Measurements from ENCODE around the gene SHFL. TPM values are rescaled to one million over a fixed set of nuclear protein-coding genes. Genes with fewer than 3 reads are reported as not detected.
A peak's percentile ranks its signal among the peaks of the same experiment; 100 is the strongest.

SHFL gene
- total RNA-seq, 1 experiment from 2014 or later, result 11.9 TPM

GRCh38 chr19:10116085-10116865 lies 30.2 kb downstream of the SHFL start:
- TF ChIP-seq CTCF (IDR thresholded peaks at IDR 0.05; ENCODE audit: unreplicated experiment), result no peak
- BruUV-seq (replicated peaks), result no TSS peak
- no peak overlapping the region for H3K27ac Mint-ChIP-seq (ENCODE audit: low read depth, unreplicated experiment)
- POLR2A ChIA-PET, result interaction anchor here (1.3 to 2.8 kb wide), 3 partner anchors 9 to 135 kb away, joined by 3 to 24 read pairs (median 7); partner anchors contain the start of genes MRPL4 and PPAN
- intact Hi-C loops (cut with micrococcal nuclease), result no loop called here
- no peaks in the 10 kb centered on the region for H3K9me3 Mint-ChIP-seq (ENCODE audit: unreplicated experiment)
- H3K27me3 Mint-ChIP-seq (ENCODE audit: insufficient read depth, unreplicated experiment), result no peaks in the 10 kb centered on the region
- peaks cover 76% of the 10 kb centered on the region for H3K36me3 Mint-ChIP-seq (ENCODE audit: insufficient read depth, unreplicated experiment)
- H3K4me3 Mint-ChIP-seq (ENCODE audit: unreplicated experiment), result no peak overlapping the region
- DNase-seq (ENCODE audit: unreplicated experiment), result peak; percentile 16
- CTCF ChIA-PET, result interaction anchor here (1.4 to 1.8 kb wide), 2 partner anchors 9 to 20 kb away, joined by 3 to 4 read pairs; no protein-coding TSS in a partner anchor
- H3K4me1 Mint-ChIP-seq (ENCODE audit: insufficient read depth, unreplicated experiment), result peaks cover 16% of the 10 kb centered on the region

GRCh38 chr19:10116866-10117616 lies 30.9 kb downstream of the SHFL start:
- peaks cover 69% of the 10 kb centered on the region for H3K36me3 Mint-ChIP-seq (ENCODE audit: insufficient read depth, unreplicated experiment)
- no peaks in the 10 kb centered on the region for H3K27me3 Mint-ChIP-seq (ENCODE audit: insufficient read depth, unreplicated experiment)
- no TSS peak for BruUV-seq (replicated peaks)
- intact Hi-C loops (cut with micrococcal nuclease), result no loop called here
- ChIA-PET POLR2A (interaction anchor here (1.2 to 2.8 kb wide), 3 partner anchors 8 to 11 kb away, joined by 5 to 24 read pairs (median 7); partner anchors contain the start of gene PPAN), CTCF (interaction anchor here (0.5 to 1.8 kb wide), 4 partner anchors 10 to 195 kb away, joined by 3 to 6 read pairs (median 4); no protein-coding TSS in a partner anchor)
- peak; percentile 5 for DNase-seq (ENCODE audit: unreplicated experiment)
- H3K4me1 Mint-ChIP-seq (ENCODE audit: insufficient read depth, unreplicated experiment), result peaks cover 16% of the 10 kb centered on the region
- H3K4me3 Mint-ChIP-seq (ENCODE audit: unreplicated experiment), result no peak overlapping the region
- TF ChIP-seq CTCF (IDR thresholded peaks at IDR 0.05; ENCODE audit: unreplicated experiment), result no peak
- H3K9me3 Mint-ChIP-seq (ENCODE audit: unreplicated experiment), result no peaks in the 10 kb centered on the region
- H3K27ac Mint-ChIP-seq (ENCODE audit: low read depth, unreplicated experiment), result no peak overlapping the region

- ChIA-PET POLR2A (interaction anchor here (0.5 to 1.5 kb wide), 5 partner anchors 12 to 1695 kb away, joined by 3 to 17 read pairs (median 4); partner anchors contain the start of gene PPAN), CTCF (interaction anchor here (0.6 to 0.9 kb wide), 4 partner anchors 19 to 189 kb away, joined by 3 to 5 read pairs (median 4); no protein-coding TSS in a partner anchor)
- Mint-ChIP-seq H3K9me3 (ENCODE audit: unreplicated experiment) (no peaks in the 10 kb centered on the region), H3K4me1 (ENCODE audit: insufficient read depth, unreplicated experiment) (peaks cover 6% of the 10 kb centered on the region), H3K27ac (ENCODE audit: low read depth, unreplicated experiment) (peak overlapping the region; percentile 99), H3K4me3 (ENCODE audit: unreplicated experiment) (peak overlapping the region; percentile 94), H3K27me3 (ENCODE audit: insufficient read depth, unreplicated experiment) (no peaks in the 10 kb centered on the region), H3K36me3 (ENCODE audit: insufficient read depth, unreplicated experiment) (peaks cover 49% of the 10 kb centered on the region)
- no peak for DNase-seq (ENCODE audit: unreplicated experiment)
- TF ChIP-seq CTCF (IDR thresholded peaks at IDR 0.05; ENCODE audit: unreplicated experiment), result no peak
- intact Hi-C loops (cut with micrococcal nuclease), result no loop called here
- no TSS peak for BruUV-seq (replicated peaks)
Measured at GRCh38 chr19:10118960-10119359, 32.8 kb downstream of the SHFL start.

All from MCF 10A (cell line).